ENCODE measurements around the gene PROZ.
"Not testable (repeated sequence)": the region's sequence is repeated elsewhere in the genome, so short reads cannot be mapped to it uniquely, and the experiment has no call there.

The PROZ gene

GRCh38 chr13:113157206-113157928, 1.1 kb upstream of the PROZ start:
- no peak for DNase-seq (ENCODE audit: low read depth in 1 of 2, low spot score in 1 of 2)
- in situ Hi-C loops (cut with HindIII; ENCODE audit: low pct_unique_long_range_greater_than_20kb, low sequenced_read_pairs) = no loop called here
- TF ChIP-seq JUND (IDR thresholded peaks at IDR 0.05; ENCODE audit: low read depth) = no peak

- in situ Hi-C loops (cut with HindIII; ENCODE audit: low pct_unique_long_range_greater_than_20kb, low sequenced_read_pairs) = no loop called here
- DNase-seq (ENCODE audit: low read depth in 1 of 2, low spot score in 1 of 2) = no peak
- no peak for TF ChIP-seq JUND (IDR thresholded peaks at IDR 0.05; ENCODE audit: low read depth)
These were observed 498 bp downstream of the PROZ start for GRCh38 chr13:113158946-113159345.

GRCh38 chr13:113159701-113160100, 1.3 kb downstream of the PROZ start:
- TF ChIP-seq JUND (IDR thresholded peaks at IDR 0.05; ENCODE audit: low read depth) = no peak
- in situ Hi-C loops (cut with HindIII; ENCODE audit: low pct_unique_long_range_greater_than_20kb, low sequenced_read_pairs) = no loop called here
- DNase-seq (ENCODE audit: low read depth in 1 of 2, low spot score in 1 of 2) = no peak

GRCh38 chr13:113160983-113161382, 2.5 kb downstream of the PROZ start:
- TF ChIP-seq JUND (IDR thresholded peaks at IDR 0.05; ENCODE audit: low read depth) = no peak
- DNase-seq (ENCODE audit: low read depth in 1 of 2, low spot score in 1 of 2) = no peak
- in situ Hi-C loops (cut with HindIII; ENCODE audit: low pct_unique_long_range_greater_than_20kb, low sequenced_read_pairs) = no loop called here

GRCh38 chr13:113161433-113161832, 3.0 kb downstream of the PROZ start:
- no peak for DNase-seq (ENCODE audit: low read depth in 1 of 2, low spot score in 1 of 2)
- TF ChIP-seq JUND (IDR thresholded peaks at IDR 0.05; ENCODE audit: low read depth) = no peak
- in situ Hi-C loops (cut with HindIII; ENCODE audit: low pct_unique_long_range_greater_than_20kb, low sequenced_read_pairs) = no loop called here

- DNase-seq (ENCODE audit: low read depth in 1 of 2, low spot score in 1 of 2); in situ Hi-C loops (cut with HindIII; ENCODE audit: low pct_unique_long_range_greater_than_20kb, low sequenced_read_pairs): not testable (repeated sequence)
These were observed 3.5 kb downstream of the PROZ start for GRCh38 chr13:113161975-113162374.

GRCh38 chr13:113162783-113163685, 4.6 kb downstream of the PROZ start:
- in situ Hi-C loops (cut with HindIII; ENCODE audit: low pct_unique_long_range_greater_than_20kb, low sequenced_read_pairs) = no loop called here
- no peak for DNase-seq (ENCODE audit: low read depth in 1 of 2, low spot score in 1 of 2)
- TF ChIP-seq JUND (IDR thresholded peaks at IDR 0.05; ENCODE audit: low read depth) = no peak

GRCh38 chr13:113164492-113164891, 6.0 kb downstream of the PROZ start:
- in situ Hi-C loops (cut with HindIII; ENCODE audit: low pct_unique_long_range_greater_than_20kb, low sequenced_read_pairs) = no loop called here
- no peak for TF ChIP-seq JUND (IDR thresholded peaks at IDR 0.05; ENCODE audit: low read depth)
- no peak for DNase-seq (ENCODE audit: low read depth in 1 of 2, low spot score in 1 of 2)

- DNase-seq (ENCODE audit: low read depth in 1 of 2, low spot score in 1 of 2) = no peak
- no peak for TF ChIP-seq JUND (IDR thresholded peaks at IDR 0.05; ENCODE audit: low read depth)
- in situ Hi-C loops (cut with HindIII; ENCODE audit: low pct_unique_long_range_greater_than_20kb, low sequenced_read_pairs) = no loop called here
These were observed 7.8 kb downstream of the PROZ start for GRCh38 chr13:113166266-113166665.

- in situ Hi-C loops (cut with HindIII; ENCODE audit: low pct_unique_long_range_greater_than_20kb, low sequenced_read_pairs) = no loop called here
- no peak for TF ChIP-seq JUND (IDR thresholded peaks at IDR 0.05; ENCODE audit: low read depth)
- DNase-seq (ENCODE audit: low read depth in 1 of 2, low spot score in 1 of 2) = no peak
These were observed 8.2 kb downstream of the PROZ start for GRCh38 chr13:113166681-113167080.

- DNase-seq (ENCODE audit: low read depth in 1 of 2, low spot score in 1 of 2) = no peak
- in situ Hi-C loops (cut with HindIII; ENCODE audit: low pct_unique_long_range_greater_than_20kb, low sequenced_read_pairs) = no loop called here
- no peak for TF ChIP-seq JUND (IDR thresholded peaks at IDR 0.05; ENCODE audit: low read depth)
These were observed 8.7 kb downstream of the PROZ start for GRCh38 chr13:113167155-113167554.

GRCh38 chr13:113167575-113167974, 9.1 kb downstream of the PROZ start:
- TF ChIP-seq JUND (IDR thresholded peaks at IDR 0.05; ENCODE audit: low read depth) = no peak
- DNase-seq (ENCODE audit: low read depth in 1 of 2, low spot score in 1 of 2) = no peak
- in situ Hi-C loops (cut with HindIII; ENCODE audit: low pct_unique_long_range_greater_than_20kb, low sequenced_read_pairs) = no loop called here

- TF ChIP-seq JUND (IDR thresholded peaks at IDR 0.05; ENCODE audit: low read depth) = no peak
- in situ Hi-C loops (cut with HindIII; ENCODE audit: low pct_unique_long_range_greater_than_20kb, low sequenced_read_pairs) = no loop called here
- no peak for DNase-seq (ENCODE audit: low read depth in 1 of 2, low spot score in 1 of 2)
These were observed 9.8 kb downstream of the PROZ start for GRCh38 chr13:113168211-113168610.
